GM12874 (cell line): ENCODE measurements around the gene PLEKHO1.

Source experiments
- TF ChIP-seq, protein P1 (sequence below): IDR thresholded peaks from 2 replicates; pipeline ENCODE4 v1.5.1; 2011; ENCODE audit warnings: low read depth, mild to moderate bottlenecking, control low read depth, low read length, moderate library complexity; ENCODE audit not compliant: insufficient read depth

Gene PLEKHO1

DNA sequence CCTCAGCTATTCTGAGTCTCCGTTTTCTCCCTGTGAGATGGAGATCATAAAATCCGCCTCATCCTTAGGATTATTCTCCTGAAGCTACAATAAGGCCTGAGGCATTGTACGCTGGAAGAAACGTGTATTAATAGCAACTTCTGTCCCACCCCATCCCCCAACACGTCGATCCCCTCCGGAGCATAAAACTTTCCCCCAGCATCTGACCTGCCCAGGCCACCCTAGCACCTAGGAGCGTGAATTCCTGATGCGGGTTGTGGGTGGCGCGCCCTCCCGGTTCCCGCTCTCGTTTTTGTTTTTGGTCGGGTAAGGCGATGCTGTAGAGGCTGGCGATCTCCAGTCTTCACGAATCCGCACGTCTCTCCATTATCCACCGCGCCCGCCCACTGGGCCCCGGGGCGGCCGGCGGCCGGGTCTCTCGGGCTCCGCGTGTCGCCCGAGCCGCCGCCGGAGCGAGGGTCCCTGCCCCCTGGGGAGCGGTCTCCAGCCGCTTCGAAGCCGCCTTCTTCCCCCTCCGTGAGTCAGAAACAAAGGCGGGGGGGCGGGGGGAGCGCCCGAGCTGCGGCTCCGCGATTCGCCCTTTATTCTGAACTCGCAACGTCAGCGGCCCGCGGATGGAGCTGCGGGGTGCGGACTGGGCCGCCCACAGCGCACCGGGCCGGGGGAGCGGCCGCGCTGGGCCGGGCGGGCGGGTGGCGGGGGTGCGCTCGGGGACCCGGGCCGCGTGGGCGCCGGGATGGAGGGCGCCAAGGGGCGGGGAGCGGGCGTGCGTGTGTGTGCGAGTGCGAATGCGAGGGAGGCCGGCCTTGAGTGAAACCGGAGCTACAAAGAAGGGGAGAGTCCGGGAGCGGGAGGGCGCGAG lies at the start of gene PLEKHO1:
Gene PLEKHO1 (plus strand): TSS at position 646 of the 862 bp plus-strand sequence. CDS start 342 bp downstream, outside the sequence.
- TF ChIP-seq, protein P1, sequence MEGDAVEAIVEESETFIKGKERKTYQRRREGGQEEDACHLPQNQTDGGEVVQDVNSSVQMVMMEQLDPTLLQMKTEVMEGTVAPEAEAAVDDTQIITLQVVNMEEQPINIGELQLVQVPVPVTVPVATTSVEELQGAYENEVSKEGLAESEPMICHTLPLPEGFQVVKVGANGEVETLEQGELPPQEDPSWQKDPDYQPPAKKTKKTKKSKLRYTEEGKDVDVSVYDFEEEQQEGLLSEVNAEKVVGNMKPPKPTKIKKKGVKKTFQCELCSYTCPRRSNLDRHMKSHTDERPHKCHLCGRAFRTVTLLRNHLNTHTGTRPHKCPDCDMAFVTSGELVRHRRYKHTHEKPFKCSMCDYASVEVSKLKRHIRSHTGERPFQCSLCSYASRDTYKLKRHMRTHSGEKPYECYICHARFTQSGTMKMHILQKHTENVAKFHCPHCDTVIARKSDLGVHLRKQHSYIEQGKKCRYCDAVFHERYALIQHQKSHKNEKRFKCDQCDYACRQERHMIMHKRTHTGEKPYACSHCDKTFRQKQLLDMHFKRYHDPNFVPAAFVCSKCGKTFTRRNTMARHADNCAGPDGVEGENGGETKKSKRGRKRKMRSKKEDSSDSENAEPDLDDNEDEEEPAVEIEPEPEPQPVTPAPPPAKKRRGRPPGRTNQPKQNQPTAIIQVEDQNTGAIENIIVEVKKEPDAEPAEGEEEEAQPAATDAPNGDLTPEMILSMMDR = no peak

DNA sequence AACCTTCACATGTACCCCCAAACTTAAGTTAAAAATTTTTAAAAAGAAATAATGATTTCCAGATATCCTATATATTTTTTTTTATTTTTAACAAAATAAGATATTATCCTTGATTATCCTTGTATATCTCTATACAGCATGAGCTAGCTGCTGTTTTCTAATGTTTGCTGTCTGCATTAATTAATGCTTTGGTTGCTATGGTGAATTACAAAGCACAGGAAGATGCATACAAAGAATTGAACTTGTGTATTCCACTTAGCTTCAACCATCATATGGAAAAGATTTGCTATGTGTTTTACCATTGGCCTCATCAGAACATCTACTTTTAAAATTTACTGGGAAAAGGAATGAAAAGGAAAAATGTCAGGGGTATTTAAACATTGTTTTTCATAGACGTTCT lies 46.7 kb upstream of the PLEKHO1 start:
- TF ChIP-seq, protein P1 = no peak

DNA sequence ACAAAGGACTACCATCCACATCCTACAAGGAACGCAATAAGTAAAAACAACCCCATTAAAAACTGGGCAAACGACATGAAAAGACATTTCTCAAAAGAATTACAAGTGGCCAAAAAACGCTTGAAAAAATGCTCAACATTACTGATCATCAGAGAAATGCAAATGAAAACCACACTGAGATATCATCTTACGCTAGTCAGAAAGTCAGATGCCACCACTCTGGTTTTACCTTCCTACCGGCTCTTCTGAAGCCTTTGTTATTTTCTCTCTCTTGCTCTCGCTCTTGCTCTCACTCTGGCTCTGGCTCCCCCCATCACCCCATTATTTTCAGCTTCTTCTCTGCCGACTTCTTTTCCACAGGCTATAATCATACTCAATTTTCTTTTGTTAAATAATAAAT lies 43.4 kb upstream of the PLEKHO1 start:
- TF ChIP-seq, protein P1 = no peak

- TF ChIP-seq, protein P1 = no peak
These were observed 40.1 kb upstream of the PLEKHO1 start for GRCh38 chr1:150109586-150109985.

- TF ChIP-seq, protein P1 = no peak
These were observed 39.6 kb upstream of the PLEKHO1 start for GRCh38 chr1:150110116-150110515.

DNA sequence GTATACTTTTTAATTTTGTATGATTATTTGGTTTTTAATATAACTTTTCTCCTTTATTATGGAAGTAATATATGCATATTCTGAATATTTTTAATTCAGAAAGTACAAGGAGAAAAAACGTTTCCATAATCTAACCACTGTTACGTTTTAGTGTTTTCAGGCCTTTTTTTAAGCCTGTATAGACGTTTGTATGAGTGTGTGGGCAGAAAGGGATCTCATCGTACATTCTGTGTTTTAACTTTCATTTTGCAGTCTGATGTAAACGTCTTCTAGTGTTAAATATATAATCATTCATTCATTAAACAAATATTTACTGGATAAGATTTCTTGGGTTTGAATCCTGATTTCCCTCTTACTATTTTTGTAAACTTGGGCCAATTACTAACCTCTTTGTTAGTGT lies 38.0 kb upstream of the PLEKHO1 start:
- TF ChIP-seq, protein P1 = no peak

- TF ChIP-seq, protein P1 = no peak
These were observed 34.6 kb upstream of the PLEKHO1 start for GRCh38 chr1:150115121-150115520.
